Left ventricle myocardium superior (tissue), 1 donor: ENCODE data around the gene SLC4A2. TPM values are rescaled to one million over a fixed set of nuclear protein-coding genes. Genes with fewer than 3 reads are reported as not detected.

Experiments used
- ATAC-seq: fragments of 200-7000 bp; cut with Tn5 transposase; one replicate; pipeline ENCODE4 v1.9.1; 2020; ENCODE audit warnings: mild to moderate bottlenecking, moderate library complexity
- DNase-seq: peaks from one replicate; pipeline ENCODE4 v3.0.0-alpha.2; 2020
- intact Hi-C: fragments of 100-400 bp; cut with micrococcal nuclease; formaldehyde crosslinking; loops from one replicate; pipeline ENCODE4 v1.11.0; 2022
- total RNA-seq: library from RNA; stranded (reverse); fragmentation: NEBNext Ultra II Directional; extraction: Animal tissue kit (Norgen Biotek cat#: 25700); gene quantifications from one replicate; pipeline ENCODE4 v1.2.1, GENCODE V29; 2021
- donor health status: DM: no; HTN: yes; CAD: no; lungs with severe emphysema.

The SLC4A2 gene
- total RNA-seq, 1 donor from 2014 or later: 64.1 TPM

GRCh38 chr7:151101621-151102396 lies 42.4 kb downstream of the SLC4A2 start:
- intact Hi-C loops: no loop called here
- ATAC-seq (peak; percentile 23), DNase-seq (no peak)

GRCh38 chr7:151102991-151103390 lies 43.6 kb downstream of the SLC4A2 start:
- DNase-seq (no peak), ATAC-seq (no peak)
- intact Hi-C loops: no loop called here

- DNase-seq: no peak
- intact Hi-C loops: no loop called here
These were observed 44.6 kb downstream of the SLC4A2 start for GRCh38 chr7:151103973-151104372.

GRCh38 chr7:151104411-151105235 lies 45.2 kb downstream of the SLC4A2 start:
- ATAC-seq (no peak), DNase-seq (no peak)
- intact Hi-C loops: no loop called here

More at GRCh38 chr7:151103973-151104372, 44.6 kb downstream of the SLC4A2 start:
- ATAC-seq: no peak

GRCh38 chr7:151107882-151108281 lies 48.5 kb downstream of the SLC4A2 start:
- intact Hi-C loops: no loop called here
- ATAC-seq: no peak

GRCh38 chr7:151109094-151110048 lies 50.0 kb downstream of the SLC4A2 start:
- ATAC-seq: peak; percentile 69
- intact Hi-C loops: no loop called here
- DNase-seq: peak; percentile 63

More at GRCh38 chr7:151107882-151108281, 48.5 kb downstream of the SLC4A2 start:
- DNase-seq: no peak

GRCh38 chr7:151110236-151110940 lies 51.0 kb downstream of the SLC4A2 start:
- DNase-seq: no peak
- intact Hi-C loops: no loop called here
- ATAC-seq: no peak

GRCh38 chr7:151110941-151111645 lies 51.7 kb downstream of the SLC4A2 start:
- ATAC-seq (peak; percentile 82), DNase-seq (peak; percentile 84)
- intact Hi-C loops: no loop called here

GRCh38 chr7:151113344-151114150 lies 54.2 kb downstream of the SLC4A2 start:
- ATAC-seq: no peak
- no peak for DNase-seq
- intact Hi-C loops: no loop called here

GRCh38 chr7:151114151-151115090 lies 55.0 kb downstream of the SLC4A2 start:
- no peak for ATAC-seq
- intact Hi-C loops: no loop called here
- DNase-seq: no peak

- intact Hi-C loops: no loop called here
- peak; percentile 48 for ATAC-seq
- peak; percentile 60 for DNase-seq
These were observed 55.9 kb downstream of the SLC4A2 start for GRCh38 chr7:151115121-151115835.

GRCh38 chr7:151115836-151116418 lies 56.5 kb downstream of the SLC4A2 start:
- DNase-seq: no peak
- ATAC-seq: no peak
- intact Hi-C loops: no loop called here

- ATAC-seq (no peak), DNase-seq (no peak)
- intact Hi-C loops: no loop called here
These were observed 57.4 kb downstream of the SLC4A2 start for GRCh38 chr7:151116603-151117440.

- no peak for ATAC-seq
- intact Hi-C loops: no loop called here
- no peak for DNase-seq
These were observed 58.2 kb downstream of the SLC4A2 start for GRCh38 chr7:151117565-151117964.
